HG03469 (cell line): ENCODE results near the gene MYL10.

Experiments used
- ATAC-seq: cut with Tn5 transposase; IDR thresholded peaks from one replicate; pipeline ENCODE4 v1.9.1; 2021; ENCODE audit warnings: mild to moderate bottlenecking, moderate library complexity, moderate number of reproducible peaks; ENCODE audit not compliant: unreplicated experiment

The MYL10 gene

DNA sequence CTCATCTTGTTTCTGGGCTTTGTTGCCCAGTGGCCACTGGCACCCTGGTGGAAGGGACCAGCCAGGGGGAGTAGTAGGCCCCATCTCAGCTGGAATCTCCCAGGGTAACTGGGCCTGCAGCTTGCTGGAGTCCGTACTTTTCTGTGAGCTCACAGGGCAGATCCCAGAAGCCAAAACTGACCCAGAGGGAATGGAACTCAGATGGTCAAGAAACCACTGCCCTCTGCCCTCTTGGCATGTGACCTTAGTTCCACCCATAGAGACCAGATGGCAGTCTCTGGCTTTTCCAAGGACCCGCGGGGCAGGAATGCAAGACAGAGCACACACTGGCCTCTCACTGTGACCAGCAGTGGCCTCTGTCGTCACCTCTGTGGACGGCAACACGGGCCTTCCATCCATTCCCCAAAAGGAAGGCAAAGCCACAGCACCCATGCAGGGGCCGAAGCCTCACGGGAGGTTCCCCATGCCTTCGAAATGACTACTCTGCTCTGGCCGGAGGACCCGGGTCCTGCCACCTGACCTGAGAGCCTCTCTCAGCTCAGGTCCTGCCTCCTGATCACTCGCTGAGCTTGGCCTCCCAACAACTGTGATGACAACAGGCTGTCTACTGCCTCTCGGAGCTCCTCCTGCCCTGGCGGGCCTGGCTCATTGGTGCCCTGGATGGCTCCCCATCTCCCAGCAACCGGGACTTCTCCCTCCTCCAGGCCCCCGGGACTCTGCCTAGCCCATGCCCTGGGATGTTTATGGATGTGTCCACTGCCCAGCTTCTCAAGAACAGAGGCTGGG lies 29.9 kb downstream of the MYL10 start:
- no peak for ATAC-seq

GRCh38 chr7:101598422-101598985 lies 30.6 kb downstream of the MYL10 start:
- no peak for ATAC-seq

- no peak for ATAC-seq
Measured at GRCh38 chr7:101597941-101598340, 31.2 kb downstream of the MYL10 start.

GRCh38 chr7:101596898-101597297 lies 32.2 kb downstream of the MYL10 start:
- ATAC-seq = no peak

- ATAC-seq = no peak
Measured at GRCh38 chr7:101595766-101596537, 33.1 kb downstream of the MYL10 start.

DNA sequence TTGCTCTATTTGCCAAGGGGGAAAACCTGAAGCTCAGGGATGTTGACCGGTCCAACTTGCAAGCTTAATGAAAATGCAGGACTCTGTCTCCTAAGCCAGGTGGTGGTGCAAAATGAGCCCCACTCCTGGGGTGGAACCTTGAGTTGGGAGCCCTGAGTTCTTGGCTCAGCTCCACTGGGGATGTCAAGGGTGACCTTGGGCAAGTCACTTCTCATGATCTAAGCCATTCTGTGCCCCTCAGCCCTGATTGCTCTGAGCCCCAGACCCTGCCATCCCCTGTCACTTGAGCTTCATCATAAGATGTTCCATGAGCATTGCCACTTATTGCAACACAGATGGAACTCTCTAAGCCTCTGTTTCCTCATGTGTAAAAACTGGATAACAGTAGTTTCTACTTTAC lies 33.9 kb downstream of the MYL10 start:
- no peak for ATAC-seq

DNA sequence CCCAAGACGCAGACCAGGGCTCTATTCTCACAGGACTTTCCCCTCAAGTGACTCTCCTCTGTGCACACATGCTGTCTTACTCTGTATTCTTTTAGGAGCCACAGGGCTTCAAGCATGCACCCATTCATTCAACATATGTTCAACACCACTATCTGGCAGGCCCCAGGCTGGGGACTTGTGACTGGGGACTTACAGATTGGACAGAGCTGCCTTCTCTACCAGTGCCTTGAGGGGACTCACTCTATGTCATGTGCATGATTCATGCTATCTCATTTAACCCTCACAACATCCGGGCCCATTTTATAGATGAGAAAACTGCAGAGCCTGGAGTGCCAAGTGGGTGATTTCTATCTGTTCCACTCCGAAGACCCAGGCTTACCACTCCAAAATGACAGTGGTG lies 34.3 kb downstream of the MYL10 start:
- no peak for ATAC-seq

- ATAC-seq = no peak
Measured at GRCh38 chr7:101593556-101593955, 35.5 kb downstream of the MYL10 start.

DNA sequence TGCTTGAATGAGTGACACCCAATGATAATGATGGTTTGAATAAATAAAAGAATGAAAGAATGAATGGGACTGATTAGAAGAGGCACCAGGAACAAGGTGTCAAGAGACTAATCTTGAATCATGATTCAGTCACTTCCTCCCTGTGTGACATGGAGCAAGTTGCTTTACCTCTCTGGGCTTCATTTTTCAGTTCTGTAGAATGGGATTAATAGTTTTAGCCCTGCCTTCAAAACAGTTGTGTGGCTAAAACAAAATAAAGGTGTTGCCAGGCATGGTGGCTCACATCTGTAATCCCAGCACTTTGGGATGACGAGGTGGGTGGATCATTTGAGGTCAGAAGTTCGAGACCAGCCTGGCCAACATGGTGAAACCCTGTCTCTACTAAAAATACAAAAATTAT lies 37.6 kb downstream of the MYL10 start:
- no peak for ATAC-seq

DNA sequence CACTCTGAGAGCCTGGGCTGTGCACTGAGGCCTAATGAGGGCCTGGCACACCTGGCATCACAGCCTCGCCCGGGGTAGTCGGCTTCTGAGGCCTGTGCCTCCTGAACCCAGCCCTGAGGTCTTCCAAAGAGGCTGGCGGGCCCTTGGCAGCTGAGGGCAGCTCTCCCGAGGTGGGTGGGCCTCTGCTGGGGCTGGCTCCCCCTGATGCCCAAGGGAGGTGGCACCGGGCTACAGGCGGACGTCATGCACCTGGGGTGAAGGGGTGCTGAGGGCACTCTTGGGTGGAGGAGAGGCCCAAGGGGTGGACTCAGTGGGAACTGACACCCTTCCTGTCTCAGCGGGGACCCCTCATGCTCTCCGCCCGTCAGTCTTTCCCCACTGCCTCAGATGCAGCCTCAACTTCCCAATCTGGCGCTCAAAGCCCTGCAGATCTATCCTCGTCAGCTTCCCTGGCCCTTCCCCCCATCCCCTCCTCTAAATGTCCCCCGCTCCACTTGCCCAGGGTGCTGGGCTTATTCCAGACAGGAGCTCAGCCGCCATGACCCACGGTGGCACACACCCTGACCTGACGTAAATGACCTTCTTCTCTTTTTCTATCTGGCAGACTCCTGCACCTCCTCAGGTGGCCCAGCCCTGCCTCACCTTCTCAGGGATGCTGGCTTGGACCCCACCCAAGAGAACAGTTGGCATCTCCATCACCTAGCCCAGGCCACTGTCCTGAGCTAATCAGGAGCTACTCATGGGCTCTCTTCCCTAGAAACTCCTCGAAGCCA lies 38.2 kb downstream of the MYL10 start:
- ATAC-seq = no peak

GRCh38 chr7:101589976-101590662 lies 39.0 kb downstream of the MYL10 start:
- no peak for ATAC-seq

GRCh38 chr7:101589052-101589451 lies 40.0 kb downstream of the MYL10 start:
- no peak for ATAC-seq

DNA sequence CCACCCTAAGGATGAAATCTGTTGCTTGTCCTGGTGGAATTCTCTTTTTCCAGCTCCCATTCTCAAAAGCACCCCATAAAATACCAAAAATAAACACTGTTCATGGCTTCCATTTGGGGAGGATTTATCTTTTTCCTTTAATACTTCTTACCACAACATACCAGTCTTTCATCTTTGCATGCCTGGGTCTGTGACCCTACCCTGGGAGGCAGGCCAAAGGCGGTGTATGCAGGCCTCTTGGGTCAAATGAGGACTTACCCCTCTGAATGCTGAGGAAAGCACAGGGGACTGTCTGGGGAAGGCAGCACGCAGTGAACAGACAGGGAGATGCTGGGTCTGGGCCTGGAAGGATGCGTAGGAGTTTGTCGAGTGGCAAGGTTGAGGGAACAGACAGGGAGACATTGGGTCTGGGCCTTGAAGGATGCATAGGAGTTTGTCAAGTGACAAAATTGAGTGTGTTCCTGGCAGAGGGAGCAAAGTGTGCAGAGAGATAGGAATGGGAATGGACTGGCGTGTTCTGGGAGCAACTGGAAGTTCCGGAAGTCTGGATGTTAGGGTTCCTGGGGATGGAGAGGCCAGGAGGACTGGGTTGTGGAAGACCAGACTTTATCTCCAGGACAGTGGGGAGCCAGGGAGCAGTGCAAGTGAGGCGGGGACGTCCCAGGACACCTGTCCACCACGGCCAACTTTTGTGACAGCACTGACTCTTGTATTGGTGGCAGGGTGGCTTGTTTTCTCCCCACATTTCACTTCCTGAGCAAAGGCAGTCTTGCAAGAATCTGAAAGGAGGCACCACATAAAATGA lies 40.8 kb downstream of the MYL10 start:
- no peak for ATAC-seq

GRCh38 chr7:101586906-101587677 lies 42.0 kb downstream of the MYL10 start:
- no peak for ATAC-seq

DNA sequence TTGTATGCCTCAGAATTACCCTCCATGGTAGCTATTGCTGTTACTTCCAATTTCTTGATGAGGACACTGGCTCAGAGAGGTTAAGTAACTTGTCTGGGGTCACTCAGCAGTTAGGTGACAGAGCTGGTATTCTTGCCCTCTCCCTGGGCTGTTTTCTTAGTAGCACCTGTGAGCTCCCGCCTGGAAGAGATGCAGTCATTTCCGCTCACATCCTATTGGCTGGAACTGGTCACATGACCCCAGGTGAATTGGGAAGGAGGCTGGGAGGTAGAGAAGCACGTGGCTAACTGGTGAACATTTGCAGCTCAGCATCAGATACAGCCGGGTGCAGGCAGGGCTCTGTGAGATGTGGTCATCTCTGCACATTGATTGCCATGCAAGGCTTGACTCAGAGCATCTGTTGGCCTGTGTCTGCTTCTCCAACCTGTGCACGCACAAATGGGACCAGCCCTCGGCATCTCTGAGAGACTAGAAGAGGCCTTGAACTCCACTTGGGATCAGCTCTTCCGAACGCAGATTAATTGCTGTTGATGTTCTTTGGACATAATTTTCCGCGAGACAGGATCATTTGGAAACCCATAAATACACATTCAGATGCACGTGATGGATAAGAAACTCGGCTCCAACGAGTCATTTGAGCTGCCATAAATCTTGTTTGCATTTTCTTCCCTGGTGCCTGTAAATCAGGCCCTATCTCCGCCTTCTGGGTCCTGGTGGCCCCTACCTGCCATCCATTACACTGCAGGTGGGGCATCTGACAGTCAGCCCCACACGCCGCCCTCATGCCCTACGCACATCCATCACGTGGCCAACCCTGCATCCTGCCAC lies 42.8 kb downstream of the MYL10 start:
- ATAC-seq = no peak

GRCh38 chr7:101582971-101583370 lies 46.1 kb downstream of the MYL10 start:
- ATAC-seq = no peak

DNA sequence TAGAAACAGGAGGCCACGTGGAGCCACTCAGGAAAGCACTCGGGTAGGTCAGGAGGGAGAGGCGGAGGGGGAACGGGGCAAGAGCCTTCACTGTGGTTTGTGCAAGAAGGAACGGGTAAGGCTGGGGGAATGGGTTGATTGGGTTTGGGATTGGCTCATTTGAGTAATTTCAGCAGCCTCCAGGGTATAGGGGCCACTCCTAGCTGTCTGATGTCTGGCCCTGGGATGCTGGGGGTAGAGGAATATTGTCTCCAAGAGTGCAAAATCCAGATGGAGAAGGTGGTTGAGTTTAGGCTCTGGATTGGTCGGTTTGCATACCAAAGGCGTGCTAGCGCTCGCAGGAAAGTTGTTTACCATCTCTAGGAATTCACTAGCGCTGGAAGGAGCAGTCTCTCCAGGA lies 47.2 kb downstream of the MYL10 start:
- ATAC-seq = no peak

GRCh38 chr7:101580596-101580995 lies 48.5 kb downstream of the MYL10 start:
- ATAC-seq = no peak
